AG04450 (cell line): ENCODE results near the gene PHC2. TPM values are rescaled to one million over a fixed set of nuclear protein-coding genes. Genes with fewer than 3 reads are reported as not detected.
A peak's percentile ranks its signal among the peaks of the same experiment; 100 is the strongest.

ENCODE experiments used
- CTCF ChIA-PET: fragments of 300-600, 350-600 bp; formaldehyde crosslinking; extraction: SDS; loops from one replicate; lab custom pipeline; 2022; ENCODE audit warnings: antibody characterized with exemption, inconsistent platforms; lab: Charles Lee
- POLR2A ChIA-PET: fragments of 350-600 bp; formaldehyde crosslinking; extraction: SDS; loops from one replicate; lab custom pipeline; 2021; ENCODE audit warnings: antibody characterized with exemption, inconsistent platforms; lab: Yijun Ruan, JAX
- DNase-seq: peaks from one replicate; pipeline ENCODE4 v3.0.0-alpha.2; 2011; ENCODE audit warnings: low read depth, low spot score
- H3K27ac ChIP-seq: one replicate; pipeline ENCODE4 v1.5.1; 2012; ENCODE audit warnings: low read depth, low read length, control low read depth
- H3K27me3 ChIP-seq: one replicate; pipeline ENCODE4 v1.6.0; 2012; ENCODE audit warnings: low read length; ENCODE audit not compliant: control insufficient read depth, insufficient read depth
- H3K4me3 ChIP-seq: 2 replicates; pipeline ENCODE4 v1.5.1; 2011; ENCODE audit warnings: mild to moderate bottlenecking, low read depth, low read length, control low read depth
- H3K9me3 ChIP-seq: 2 replicates; pipeline ENCODE4 v1.5.1; 2012; ENCODE audit warnings: low read length; ENCODE audit not compliant: control insufficient read depth, insufficient read depth
- polyA plus RNA-seq: library from polyadenylated mRNA; depleted of rRNA; stranded (reverse); fragments of >200 nt; gene quantifications from 2 replicates; pipeline ENCODE4 v1.2.3, GENCODE V29; 2011
- TF ChIP-seq, protein P1 (sequence below): IDR thresholded peaks from 2 replicates; pipeline ENCODE4 v1.5.1; 2011; ENCODE audit warnings: low read depth, low read length, control low read depth, inconsistent platforms

Gene PHC2
- polyA plus RNA-seq, 1 experiment: 47.1 TPM

DNA sequence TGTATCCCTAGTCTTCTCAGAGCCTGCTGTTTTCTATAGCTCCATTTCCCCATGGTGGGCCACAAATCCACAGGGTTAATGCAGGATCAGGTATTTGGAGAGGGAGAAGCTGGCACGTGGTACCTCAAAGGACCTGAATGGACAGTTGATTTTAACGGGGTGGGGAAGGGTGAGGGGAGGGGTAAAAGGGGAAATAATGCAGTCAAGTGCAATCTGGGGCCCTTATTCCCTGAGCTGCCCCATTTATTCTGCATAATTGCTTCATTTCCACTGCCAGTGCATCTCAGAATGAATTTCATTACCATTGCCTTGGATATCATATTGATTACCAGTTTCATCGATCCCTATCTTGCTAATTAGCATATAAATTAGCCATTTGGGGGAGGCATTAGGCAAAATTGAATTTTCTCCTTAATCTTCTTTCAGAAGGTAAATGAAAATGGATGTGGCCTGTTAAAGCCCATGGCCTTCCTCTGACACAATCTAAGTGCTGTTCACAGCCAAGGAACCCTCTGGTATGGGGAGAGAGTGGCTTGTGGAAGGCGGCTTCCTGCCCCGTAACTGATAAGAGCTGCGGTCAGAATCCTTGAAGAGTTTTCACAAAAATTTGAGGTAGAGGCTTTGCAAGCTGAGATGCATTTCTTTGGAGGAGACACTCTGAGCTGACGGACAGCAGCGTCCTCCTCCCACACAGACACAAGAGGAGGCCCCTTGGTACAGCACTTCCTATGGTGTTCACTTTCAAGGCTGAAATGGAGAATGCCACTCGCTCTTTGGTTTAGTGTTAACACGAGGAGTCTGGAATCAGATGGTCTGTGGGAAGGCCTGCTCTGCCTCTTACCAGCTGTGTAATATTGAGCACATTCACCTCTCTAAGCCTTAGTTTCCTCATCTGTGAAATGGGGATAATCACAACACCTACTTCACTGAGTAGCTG lies 34.4 kb downstream of the PHC2 start:
- Histone ChIP-seq H3K4me3 (no peak overlapping the region), H3K27ac (no peak overlapping the region), H3K27me3 (no peaks in the 10 kb centered on the region), H3K9me3 (no peaks in the 10 kb centered on the region)
- TF ChIP-seq, protein P1, sequence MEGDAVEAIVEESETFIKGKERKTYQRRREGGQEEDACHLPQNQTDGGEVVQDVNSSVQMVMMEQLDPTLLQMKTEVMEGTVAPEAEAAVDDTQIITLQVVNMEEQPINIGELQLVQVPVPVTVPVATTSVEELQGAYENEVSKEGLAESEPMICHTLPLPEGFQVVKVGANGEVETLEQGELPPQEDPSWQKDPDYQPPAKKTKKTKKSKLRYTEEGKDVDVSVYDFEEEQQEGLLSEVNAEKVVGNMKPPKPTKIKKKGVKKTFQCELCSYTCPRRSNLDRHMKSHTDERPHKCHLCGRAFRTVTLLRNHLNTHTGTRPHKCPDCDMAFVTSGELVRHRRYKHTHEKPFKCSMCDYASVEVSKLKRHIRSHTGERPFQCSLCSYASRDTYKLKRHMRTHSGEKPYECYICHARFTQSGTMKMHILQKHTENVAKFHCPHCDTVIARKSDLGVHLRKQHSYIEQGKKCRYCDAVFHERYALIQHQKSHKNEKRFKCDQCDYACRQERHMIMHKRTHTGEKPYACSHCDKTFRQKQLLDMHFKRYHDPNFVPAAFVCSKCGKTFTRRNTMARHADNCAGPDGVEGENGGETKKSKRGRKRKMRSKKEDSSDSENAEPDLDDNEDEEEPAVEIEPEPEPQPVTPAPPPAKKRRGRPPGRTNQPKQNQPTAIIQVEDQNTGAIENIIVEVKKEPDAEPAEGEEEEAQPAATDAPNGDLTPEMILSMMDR: no peak
- ChIA-PET POLR2A (no interaction called here), CTCF (interaction anchor here (0.5 to 0.8 kb wide), 4 partner anchors 14 to 1811 kb away, joined by 3 to 7 read pairs (median 3); no protein-coding TSS in a partner anchor)
- DNase-seq: no peak

DNA sequence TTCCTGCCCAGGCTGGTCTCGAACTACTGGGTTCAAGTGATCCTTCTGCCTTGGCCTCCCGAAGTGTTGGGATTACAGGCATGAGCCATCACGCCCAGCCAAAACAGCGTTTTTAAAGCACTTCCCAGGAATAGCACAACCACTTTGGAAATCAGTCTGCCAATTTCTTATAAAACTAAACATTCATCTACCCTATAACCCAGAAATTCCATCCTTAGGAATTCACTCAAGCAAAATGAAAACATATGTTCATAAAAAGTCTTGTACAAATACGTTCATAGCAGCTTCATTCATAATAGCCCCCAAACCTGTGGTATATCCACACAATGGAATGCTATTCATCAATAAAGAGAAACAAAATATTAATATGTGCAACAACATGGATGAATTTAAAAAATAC lies 36.1 kb downstream of the PHC2 start:
- peak overlapping the region; percentile 33 for H3K27ac ChIP-seq
- TF ChIP-seq, protein P1: no peak
- no peaks in the 10 kb centered on the region for H3K27me3 ChIP-seq
- H3K9me3 ChIP-seq: no peaks in the 10 kb centered on the region
- CTCF ChIA-PET: no interaction called here
- DNase-seq: no peak
- no peak overlapping the region for H3K4me3 ChIP-seq
- POLR2A ChIA-PET: no interaction called here

DNA sequence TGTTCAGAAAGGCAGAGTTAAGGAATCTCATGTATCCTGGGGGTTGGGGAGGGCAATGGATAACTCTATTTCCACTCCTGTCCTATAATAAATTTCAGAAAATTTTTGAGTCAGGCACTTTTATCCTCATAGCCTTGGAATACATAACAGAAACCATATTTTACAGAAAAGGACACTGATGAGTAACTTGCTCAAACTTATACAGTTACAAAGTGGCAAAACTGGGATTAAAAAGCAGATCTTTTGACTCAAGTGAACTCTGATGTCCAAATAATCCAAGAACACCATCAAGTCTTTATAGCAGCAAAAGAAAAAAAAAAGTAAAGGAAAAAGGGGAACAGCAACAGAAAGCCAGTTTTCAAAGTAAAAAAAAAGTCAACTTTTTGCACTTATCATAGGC lies 36.9 kb downstream of the PHC2 start:
- H3K4me3 ChIP-seq: no peak overlapping the region
- H3K9me3 ChIP-seq: no peaks in the 10 kb centered on the region
- no peaks in the 10 kb centered on the region for H3K27me3 ChIP-seq
- ChIA-PET CTCF (no interaction called here), POLR2A (no interaction called here)
- H3K27ac ChIP-seq: no peak overlapping the region
- DNase-seq: no peak
- TF ChIP-seq, protein P1: no peak

DNA sequence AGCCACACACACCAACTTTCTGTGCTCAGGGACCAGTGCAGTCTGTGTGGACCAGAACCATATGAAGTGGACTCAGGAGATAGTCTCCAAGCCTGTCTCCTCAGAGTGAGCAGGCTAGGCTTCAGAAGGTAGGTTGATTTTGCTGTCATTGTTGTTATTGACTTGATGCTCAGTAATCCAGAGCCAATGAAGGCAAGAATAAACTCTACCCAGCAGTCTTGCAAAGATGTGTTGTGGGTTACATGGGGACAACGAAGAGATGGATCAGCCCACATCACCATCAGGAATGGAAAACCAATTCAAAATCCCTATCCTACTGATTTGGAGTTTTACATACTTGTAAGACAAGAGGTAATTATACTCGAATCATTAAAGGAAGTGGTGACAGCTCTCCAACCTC lies 37.4 kb downstream of the PHC2 start:
- Histone ChIP-seq H3K9me3 (no peaks in the 10 kb centered on the region), H3K27me3 (no peaks in the 10 kb centered on the region), H3K4me3 (no peak overlapping the region), H3K27ac (no peak overlapping the region)
- ChIA-PET POLR2A (no interaction called here), CTCF (interaction anchor here (1.2 kb wide), 1 partner anchor 10 kb away, joined by 3 read pairs; no protein-coding TSS in a partner anchor)
- TF ChIP-seq, protein P1: no peak
- no peak for DNase-seq

DNA sequence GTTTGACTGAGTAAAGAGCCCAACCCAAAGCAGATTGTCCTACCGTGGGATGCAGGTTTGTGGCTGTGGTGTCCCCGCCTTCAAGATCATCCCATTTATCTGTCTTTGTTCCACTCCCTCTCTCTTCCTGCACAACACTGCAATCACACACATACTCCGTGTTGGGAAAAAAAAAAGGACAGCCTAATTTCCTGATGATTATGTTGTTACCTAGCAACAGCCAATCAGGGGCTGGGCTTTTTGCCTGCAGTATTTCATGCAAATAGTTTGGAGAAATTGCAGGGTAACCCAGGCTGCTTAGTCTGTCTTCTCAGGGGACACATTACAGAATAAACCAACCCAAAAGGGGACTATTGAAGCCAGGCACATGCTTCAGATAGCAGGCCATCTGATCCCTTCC lies 38.3 kb downstream of the PHC2 start:
- no peaks in the 10 kb centered on the region for H3K9me3 ChIP-seq
- no peak for DNase-seq
- ChIA-PET POLR2A (interaction anchor here (0.7 kb wide), 1 partner anchor 123 kb away, joined by 3 read pairs; no protein-coding TSS in a partner anchor), CTCF (interaction anchor here (1.2 kb wide), 1 partner anchor 11 kb away, joined by 3 read pairs; no protein-coding TSS in a partner anchor)
- H3K27me3 ChIP-seq: no peaks in the 10 kb centered on the region
- H3K27ac ChIP-seq: no peak overlapping the region
- no peak overlapping the region for H3K4me3 ChIP-seq
- TF ChIP-seq, protein P1: no peak
